Keratinocyte (primary cell): ENCODE results near the gene SPP2. TPM values are rescaled to one million over a fixed set of nuclear protein-coding genes. Genes with fewer than 3 reads are reported as not detected.

Experiments
- DNase-seq: peaks from one replicate; pipeline ENCODE4 v3.0.0-alpha.2; 2011; ENCODE audit warnings: low read depth, missing footprints, low spot score
- FAIRE-seq: peaks from 2 replicates; lab custom pipeline; 2011; peaks lifted over from hg19 to GRCh38; lab: Jason Lieb, UNC
- H2AFZ ChIP-seq: 2 replicates; pipeline ENCODE4 v1.6.0; 2012; ENCODE audit warnings: low read length, control low read depth, inconsistent platforms; ENCODE audit not compliant: control insufficient read depth
- H3K27ac ChIP-seq: 2 replicates; pipeline ENCODE4 v1.5.1; 2011; ENCODE audit warnings: low read length; ENCODE audit not compliant: control insufficient read depth, insufficient read depth
- H3K27me3 ChIP-seq: 3 replicates; pipeline ENCODE4 v1.6.0; 2011; ENCODE audit warnings: low read length; ENCODE audit not compliant: control insufficient read depth, insufficient read depth; ENCODE audit errors: extremely low read depth
- H3K36me3 ChIP-seq, 2 experiments: 2 replicates in 1 of 2; 3 replicates in 1 of 2; pipeline ENCODE4 v1.5.1; 2011; ENCODE audit warnings: low read length in 2 of 2, mild to moderate bottlenecking in 1 of 2; ENCODE audit not compliant: control insufficient read depth in 2 of 2, insufficient read depth in 2 of 2; ENCODE audit errors: extremely low read depth in 1 of 2
- H3K4me1 ChIP-seq: 3 replicates; pipeline ENCODE4 v1.5.1; 2011; ENCODE audit warnings: low read length; ENCODE audit not compliant: control insufficient read depth, insufficient read depth; ENCODE audit errors: extremely low read depth
- H3K4me2 ChIP-seq: 3 replicates; pipeline ENCODE4 v1.6.0; 2011; ENCODE audit warnings: low read depth, low read length; ENCODE audit not compliant: control insufficient read depth, insufficient read depth; ENCODE audit errors: extremely low read depth
- H3K4me3 ChIP-seq, 3 experiments: fragments of 200-600 bp in 1 of 3; sonication (generic) in 1 of 3; 2 replicates in 2 of 3; 3 replicates in 1 of 3; pipeline ENCODE4 v1.5.1; 2011 to 2016; ENCODE audit warnings: low read length in 3 of 3, mild to moderate bottlenecking in 3 of 3, control low read depth in 2 of 3, inconsistent platforms in 1 of 3, low read depth in 1 of 3, mixed read lengths in 1 of 3, mixed run types in 1 of 3, moderate library complexity in 1 of 3; ENCODE audit not compliant: control insufficient read depth in 2 of 3, insufficient read depth in 2 of 3; ENCODE audit errors: extremely low read depth in 1 of 3
- H3K79me2 ChIP-seq: 2 replicates; pipeline ENCODE4 v1.6.0; 2012; ENCODE audit warnings: low read length; ENCODE audit not compliant: control insufficient read depth, insufficient read depth
- H3K9ac ChIP-seq: 3 replicates; pipeline ENCODE4 v1.6.0; 2011; ENCODE audit warnings: low read length; ENCODE audit not compliant: control insufficient read depth, insufficient read depth; ENCODE audit errors: extremely low read depth
- H3K9me1 ChIP-seq: 3 replicates; pipeline ENCODE4 v1.6.0; 2011; ENCODE audit warnings: low read length; ENCODE audit not compliant: control insufficient read depth, insufficient read depth; ENCODE audit errors: extremely low read depth
- H3K9me3 ChIP-seq: 2 replicates; pipeline ENCODE4 v1.5.1; 2012; ENCODE audit warnings: low read depth, low read length; ENCODE audit not compliant: control insufficient read depth
- H4K20me1 ChIP-seq: 3 replicates; pipeline ENCODE4 v1.6.0; 2011; ENCODE audit warnings: low read length; ENCODE audit not compliant: control insufficient read depth, insufficient read depth; ENCODE audit errors: extremely low read depth
- EZH2 ChIP-seq: IDR thresholded peaks from one replicate; pipeline ENCODE4 v1.6.1; 2012; ENCODE audit warnings: inconsistent platforms, mild to moderate bottlenecking, low read length, moderate library complexity
- dilution Hi-C: fragments of 300-500 bp; cut with MboI; formaldehyde crosslinking; loops from one replicate; pipeline ENCODE4 v1.7.0; 2020; ENCODE audit warnings: low sequenced_read_pairs; ENCODE audit not compliant: extremely low pct_ligation_motif_present
- polyA plus RNA-seq, 5 experiments: library from polyadenylated mRNA; depleted of rRNA in 3 of 5; stranded (reverse) in 3 of 5; stranded (forward) in 1 of 5; unstranded in 1 of 5; fragments of >200 nt; gene quantifications; 1 replicate in 1 of 5; 2 replicates in 3 of 5; 3 replicates in 1 of 5; pipeline versions ENCODE4 v1.2.1 to v1.2.3, GENCODE V29; 2011 to 2012; ENCODE audit warnings: missing spikeins in 2 of 5, low read depth in 1 of 5, low replicate concordance in 1 of 5
- TF ChIP-seq, protein P1 (sequence below), 3 experiments: IDR thresholded peaks in 1 of 3; conservative IDR thresholded peaks in 1 of 3; optimal IDR thresholded peaks in 1 of 3; 2 replicates in 2 of 3; 3 replicates in 1 of 3; pipeline versions ENCODE3 to v1.5.1; 2011; ENCODE audit warnings: low read length in 3 of 3, mild to moderate bottlenecking in 3 of 3, moderate library complexity in 2 of 3, control low read depth in 1 of 3, inconsistent platforms in 1 of 3; ENCODE audit not compliant: insufficient read depth in 2 of 3; ENCODE audit errors: extremely low read depth in 1 of 3

Gene SPP2
- polyA plus RNA-seq, 1 donor (not counting 4 experiments of a cell fraction or from before 2014, with no cell fraction given) = 0.13 TPM

DNA sequence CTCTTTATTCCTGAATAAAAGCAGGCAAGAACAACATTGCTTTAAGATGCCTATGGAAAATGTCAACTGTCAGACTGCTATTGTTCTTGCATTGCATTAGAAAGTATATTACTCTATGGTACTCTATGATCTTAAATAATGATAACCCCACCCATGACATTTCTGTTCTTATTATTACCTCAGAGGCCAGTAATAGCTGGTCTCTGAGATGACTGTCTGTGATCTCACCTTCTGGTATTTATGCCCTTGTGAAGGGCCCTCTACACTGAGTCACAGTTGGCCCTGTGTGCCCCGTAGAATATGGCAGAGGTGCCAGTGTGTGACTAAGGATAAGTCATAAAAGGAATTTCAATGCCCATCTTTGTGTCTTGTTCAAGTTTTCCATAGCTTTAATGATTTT, 61.0 kb downstream of the SPP2 start:
- FAIRE-seq = peak; percentile 96
- Histone ChIP-seq H3K4me2 (peak overlapping the region; percentile 47), H2AFZ (no peak overlapping the region), H3K9me1 (no peaks in the 10 kb centered on the region), H3K27me3 (no peaks in the 10 kb centered on the region), H3K9ac (no peak overlapping the region), H3K36me3 (no peaks in the 10 kb centered on the region), H3K4me1 (peaks cover 41% of the 10 kb centered on the region), H3K9me3 (no peaks in the 10 kb centered on the region), H3K79me2 (no peaks in the 10 kb centered on the region), H3K4me3 (no peak overlapping the region), H3K27ac (peak overlapping the region; percentile 66), H4K20me1 (no peaks in the 10 kb centered on the region)
- dilution Hi-C loops = no loop called here
- TF ChIP-seq, protein P1, sequence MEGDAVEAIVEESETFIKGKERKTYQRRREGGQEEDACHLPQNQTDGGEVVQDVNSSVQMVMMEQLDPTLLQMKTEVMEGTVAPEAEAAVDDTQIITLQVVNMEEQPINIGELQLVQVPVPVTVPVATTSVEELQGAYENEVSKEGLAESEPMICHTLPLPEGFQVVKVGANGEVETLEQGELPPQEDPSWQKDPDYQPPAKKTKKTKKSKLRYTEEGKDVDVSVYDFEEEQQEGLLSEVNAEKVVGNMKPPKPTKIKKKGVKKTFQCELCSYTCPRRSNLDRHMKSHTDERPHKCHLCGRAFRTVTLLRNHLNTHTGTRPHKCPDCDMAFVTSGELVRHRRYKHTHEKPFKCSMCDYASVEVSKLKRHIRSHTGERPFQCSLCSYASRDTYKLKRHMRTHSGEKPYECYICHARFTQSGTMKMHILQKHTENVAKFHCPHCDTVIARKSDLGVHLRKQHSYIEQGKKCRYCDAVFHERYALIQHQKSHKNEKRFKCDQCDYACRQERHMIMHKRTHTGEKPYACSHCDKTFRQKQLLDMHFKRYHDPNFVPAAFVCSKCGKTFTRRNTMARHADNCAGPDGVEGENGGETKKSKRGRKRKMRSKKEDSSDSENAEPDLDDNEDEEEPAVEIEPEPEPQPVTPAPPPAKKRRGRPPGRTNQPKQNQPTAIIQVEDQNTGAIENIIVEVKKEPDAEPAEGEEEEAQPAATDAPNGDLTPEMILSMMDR (optimal IDR thresholded peaks at IDR 0.05 in 1 of 3, IDR thresholded peaks at IDR 0.05 in 1 of 3, conservative IDR thresholded peaks at IDR 0.05 in 1 of 3; ENCODE audit: extremely low read depth in 1 of 3, insufficient read depth in 2 of 3, low read length in 3 of 3) = no peak
- TF ChIP-seq EZH2 = no peak
- DNase-seq = peak; percentile 88

DNA sequence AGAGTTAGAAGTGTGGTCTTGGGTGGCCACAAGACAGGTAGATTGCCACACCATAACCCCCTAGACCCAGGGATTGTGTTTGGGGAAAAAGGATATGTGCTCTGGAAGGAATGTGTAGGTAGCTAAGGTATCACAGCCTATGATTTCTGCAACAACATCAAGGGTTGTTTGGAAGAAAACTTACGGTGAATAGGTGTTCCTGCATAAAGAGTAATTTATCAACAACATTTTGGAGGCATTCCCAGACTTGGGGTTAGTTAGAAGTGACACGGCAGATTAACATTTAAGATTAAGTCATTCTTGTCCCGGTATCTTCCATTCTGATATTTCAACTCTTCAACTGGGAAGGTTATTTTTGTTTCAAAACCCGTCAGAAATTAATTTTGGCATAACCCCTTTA, 65.5 kb downstream of the SPP2 start:
- Histone ChIP-seq H3K4me2 (peak overlapping the region; percentile 7), H3K36me3 (no peaks in the 10 kb centered on the region), H3K27ac (no peak overlapping the region), H3K79me2 (no peaks in the 10 kb centered on the region), H3K9me1 (no peaks in the 10 kb centered on the region), H3K4me3 (no peak overlapping the region), H3K4me1 (peaks cover 26% of the 10 kb centered on the region), H2AFZ (peak overlapping the region; percentile 46), H3K9ac (no peak overlapping the region), H3K27me3 (no peaks in the 10 kb centered on the region), H4K20me1 (no peaks in the 10 kb centered on the region), H3K9me3 (peaks cover 1% of the 10 kb centered on the region)
- no peak for TF ChIP-seq EZH2
- TF ChIP-seq, protein P1 (optimal IDR thresholded peaks at IDR 0.05 in 1 of 3, IDR thresholded peaks at IDR 0.05 in 1 of 3, conservative IDR thresholded peaks at IDR 0.05 in 1 of 3; ENCODE audit: extremely low read depth in 1 of 3, insufficient read depth in 2 of 3, low read length in 3 of 3) = no peak
- dilution Hi-C loops = no loop called here
- DNase-seq = no peak
- peak; percentile 65 for FAIRE-seq
